H9 (cell line): ENCODE data around the gene GATAD2B. TPM values are rescaled to one million over a fixed set of nuclear protein-coding genes. Genes with fewer than 3 reads are reported as not detected.

Source experiments
- DNase-seq: peaks from one replicate; pipeline ENCODE4 v3.0.0-alpha.2; 2017
- H2AFZ ChIP-seq: one replicate; pipeline ENCODE4 v1.6.1; 2013; ENCODE audit warnings: mild to moderate bottlenecking, low read length, control low read depth, moderate library complexity
- H2AK5ac ChIP-seq: 2 replicates; pipeline ENCODE4 v1.6.1; 2013; ENCODE audit warnings: low read length, control low read depth, mixed read lengths; ENCODE audit not compliant: insufficient read length
- H2BK120ac ChIP-seq: one replicate; pipeline ENCODE4 v1.6.1; 2013; ENCODE audit warnings: low read depth, mild to moderate bottlenecking, low read length, control low read depth, inconsistent platforms; ENCODE audit not compliant: poor library complexity, severe bottlenecking
- H2BK12ac ChIP-seq: 2 replicates; pipeline ENCODE4 v1.6.1; 2013; ENCODE audit warnings: low read length, control low read depth, mixed read lengths, low read depth; ENCODE audit not compliant: insufficient read length
- H2BK15ac ChIP-seq: 2 replicates; pipeline ENCODE4 v1.6.1; 2013; ENCODE audit warnings: low read depth, low read length, control low read depth
- H2BK20ac ChIP-seq: one replicate; pipeline ENCODE4 v1.6.1; 2013; ENCODE audit warnings: low read depth, mild to moderate bottlenecking, low read length, control low read depth, inconsistent platforms; ENCODE audit not compliant: poor library complexity, severe bottlenecking
- H2BK5ac ChIP-seq: 2 replicates; pipeline ENCODE4 v1.6.1; 2013; ENCODE audit warnings: low read length, control low read depth, mixed read lengths; ENCODE audit not compliant: insufficient read length
- H3K14ac ChIP-seq: 2 replicates; pipeline ENCODE4 v1.6.1; 2013; ENCODE audit warnings: low read length, control low read depth; ENCODE audit not compliant: insufficient read depth
- H3K18ac ChIP-seq: 2 replicates; pipeline ENCODE4 v1.6.1; 2013; ENCODE audit warnings: low read depth, mild to moderate bottlenecking, mixed read lengths, low read length, control low read depth; ENCODE audit not compliant: insufficient read length
- H3K23ac ChIP-seq: 2 replicates; pipeline ENCODE4 v1.6.1; 2013; ENCODE audit warnings: low read length, control low read depth, mixed read lengths, low read depth; ENCODE audit not compliant: insufficient read length
- H3K23me2 ChIP-seq: 2 replicates; pipeline ENCODE4 v1.6.1; 2013; ENCODE audit warnings: low read depth, mild to moderate bottlenecking, mixed read lengths, low read length, control low read depth; ENCODE audit not compliant: insufficient read length, poor library complexity, severe bottlenecking
- H3K27ac ChIP-seq: 2 replicates; pipeline ENCODE4 v1.5.1; 2013; ENCODE audit warnings: low read length, control low read depth, mixed read lengths, low read depth; ENCODE audit not compliant: insufficient read length
- H3K27me3 ChIP-seq: 2 replicates; pipeline ENCODE4 v1.6.1; 2013; ENCODE audit warnings: low read length, control low read depth, inconsistent platforms; ENCODE audit not compliant: insufficient read depth
- H3K4ac ChIP-seq: 2 replicates; pipeline ENCODE4 v1.6.1; 2013; ENCODE audit warnings: low read depth, mild to moderate bottlenecking, control low read depth, inconsistent platforms, low read length, moderate library complexity
- H3K4me1 ChIP-seq: 2 replicates; pipeline ENCODE4 v1.6.1; 2013; ENCODE audit warnings: low read length, control low read depth, inconsistent platforms; ENCODE audit not compliant: insufficient read depth
- H3K4me2 ChIP-seq: 2 replicates; pipeline ENCODE4 v1.6.1; 2013; ENCODE audit warnings: low read length, control low read depth, mixed read lengths; ENCODE audit not compliant: insufficient read length, insufficient read depth
- H3K56ac ChIP-seq: 2 replicates; pipeline ENCODE4 v1.6.1; 2013; ENCODE audit warnings: low read depth, mild to moderate bottlenecking, mixed read lengths, low read length, control low read depth; ENCODE audit not compliant: insufficient read length
- H3K79me1 ChIP-seq: 2 replicates; pipeline ENCODE4 v1.6.1; 2013; ENCODE audit warnings: low read depth, mild to moderate bottlenecking, moderate library complexity, low read length, control low read depth, inconsistent platforms; ENCODE audit not compliant: insufficient read depth, poor library complexity, severe bottlenecking
- H3K79me2 ChIP-seq: 2 replicates; pipeline ENCODE4 v1.6.1; 2013; ENCODE audit warnings: low read length, control low read depth, inconsistent platforms; ENCODE audit not compliant: insufficient read depth
- H3K9ac ChIP-seq: 2 replicates; pipeline ENCODE4 v1.6.1; 2013; ENCODE audit warnings: low read length, control low read depth, mixed read lengths; ENCODE audit not compliant: insufficient read length; ENCODE audit errors: extremely low read depth
- H3K9me3 ChIP-seq: one replicate; pipeline ENCODE4 v1.6.1; 2013; ENCODE audit warnings: low read depth, low read length, inconsistent platforms; ENCODE audit not compliant: control insufficient read depth
- H3T11ph ChIP-seq: one replicate; pipeline ENCODE4 v1.6.1; 2013; ENCODE audit warnings: mild to moderate bottlenecking, low read length, control low read depth, inconsistent platforms
- H4K20me1 ChIP-seq: one replicate; pipeline ENCODE4 v1.6.1; 2013; ENCODE audit not compliant: control insufficient read depth, insufficient read length, insufficient read depth
- H4K5ac ChIP-seq: 2 replicates; pipeline ENCODE4 v1.6.1; 2013; ENCODE audit warnings: low read depth, mild to moderate bottlenecking, mixed read lengths, low read length, control low read depth; ENCODE audit not compliant: insufficient read length
- H4K8ac ChIP-seq: replicated peaks from 2 replicates; pipeline ENCODE4 v1.6.1; 2013; ENCODE audit warnings: low read length, control low read depth, mixed read lengths, low read depth; ENCODE audit not compliant: insufficient read length
- H4K91ac ChIP-seq: 2 replicates; pipeline ENCODE4 v1.6.1; 2013; ENCODE audit warnings: low read depth, mild to moderate bottlenecking, moderate library complexity, mixed read lengths, low read length, control low read depth; ENCODE audit not compliant: insufficient read length
- H3K27ac Mint-ChIP-seq, 3 experiments: 2 replicates in 2 of 3; 3 replicates in 1 of 3; pipeline ENCODE4 v1.8.0; 2020 to 2021; ENCODE audit warnings: mixed read lengths in 3 of 3, mild to moderate bottlenecking in 1 of 3, moderate library complexity in 1 of 3
- H3K27me3 Mint-ChIP-seq: 2 replicates; pipeline ENCODE4 v1.8.0; 2021; ENCODE audit warnings: low read depth, mild to moderate bottlenecking, moderate library complexity, mixed read lengths
- H3K36me3 Mint-ChIP-seq, 3 experiments: 2 replicates in 2 of 3; 3 replicates in 1 of 3; pipeline ENCODE4 v1.8.0; 2020 to 2021; ENCODE audit warnings: low read depth in 3 of 3, mixed read lengths in 3 of 3; ENCODE audit not compliant: insufficient read depth in 1 of 3
- H3K4me1 Mint-ChIP-seq, 2 experiments: 2 replicates each; pipeline ENCODE4 v1.8.0; 2020; ENCODE audit warnings: mixed read lengths in 2 of 2
- H3K4me3 Mint-ChIP-seq, 2 experiments: 2 replicates in 1 of 2; 3 replicates in 1 of 2; pipeline ENCODE4 v1.8.0; 2020 to 2021; ENCODE audit warnings: mild to moderate bottlenecking in 2 of 2, mixed read lengths in 2 of 2, moderate library complexity in 1 of 2
- H3K9me3 Mint-ChIP-seq, 2 experiments: 2 replicates in 1 of 2; 3 replicates in 1 of 2; pipeline ENCODE4 v1.8.0; 2020; ENCODE audit warnings: mild to moderate bottlenecking in 2 of 2, mixed read lengths in 2 of 2, moderate library complexity in 1 of 2
- CTCF ChIP-seq: fragments of 200-600 bp; sonication (generic); conservative IDR thresholded peaks from 3 replicates; pipeline ENCODE4 v1.8.0; 2021; ENCODE audit warnings: antibody characterized with exemption, mild to moderate bottlenecking
- WGBS: extraction: QIAGEN DNeasy Blood & Tissue Kit; methylation state at CpG from one replicate; pipeline ENCODE4 v1.1.7; 2013; ENCODE audit warnings: missing lambda C conversion rate, low lambda C conversion rate, mixed read lengths; ENCODE audit not compliant: insufficient read length; ENCODE audit errors: extremely low coverage; 5-methylcytosine and 5-hydroxymethylcytosine counted together
- total RNA-seq: library from RNA; stranded (reverse); gene quantifications from 2 replicates; pipeline ENCODE4 v1.2.1, GENCODE V29; 2021

The GATAD2B gene
- total RNA-seq, 1 experiment from 2014 or later, result 44.1 TPM

GRCh38 chr1:153805042-153805745 is 117.6 kb downstream of the GATAD2B start:
- no peak overlapping the region for H3K4me2 ChIP-seq
- no peak overlapping the region for H2BK120ac ChIP-seq
- no peak overlapping the region for H2BK15ac ChIP-seq
- no peak overlapping the region for H2AFZ ChIP-seq
- no peak overlapping the region for H2BK12ac ChIP-seq
- no peaks in the 10 kb centered on the region for H3K27me3 ChIP-seq
- no peak overlapping the region for H3K4me3 Mint-ChIP-seq
- H3K27ac Mint-ChIP-seq, result peak overlapping the region in 2 of 3 experiments; percentile 9 to 21; a peak in 2 of 7 replicates
- H3K9me3 ChIP-seq, result no peaks in the 10 kb centered on the region
- TF ChIP-seq CTCF, result no peak
- no peaks in the 10 kb centered on the region for H3K79me2 ChIP-seq
- H3K4ac ChIP-seq, result no peak overlapping the region
- no peaks in the 10 kb centered on the region for H4K20me1 ChIP-seq
- no peak overlapping the region for H4K8ac ChIP-seq
- no peak overlapping the region for H2BK5ac ChIP-seq
- peaks cover 11 to 37% (median 35%) of the 10 kb centered on the region in 3 experiments for H3K36me3 Mint-ChIP-seq
- no peak overlapping the region for H3K9ac ChIP-seq
- no CpG with 5 or more reads among the region's 5 CpGs for WGBS
- no peak overlapping the region for H3K14ac ChIP-seq
- peaks cover 9 to 11% of the 10 kb centered on the region in 2 experiments; a peak in 3 of 4 replicates for H3K4me1 Mint-ChIP-seq
- no peak overlapping the region for H4K91ac ChIP-seq
- no peaks in the 10 kb centered on the region for H3K79me1 ChIP-seq
- no peak overlapping the region for H3K23ac ChIP-seq
- no peak overlapping the region for H3K56ac ChIP-seq
- no peak overlapping the region for H3T11ph ChIP-seq
- H3K4me1 ChIP-seq, result no peaks in the 10 kb centered on the region
- no peaks in the 10 kb centered on the region for H3K9me3 Mint-ChIP-seq
- no peak overlapping the region for H3K27ac ChIP-seq
- no peak overlapping the region for H3K18ac ChIP-seq
- H3K23me2 ChIP-seq, result no peaks in the 10 kb centered on the region
- peaks cover 2% of the 10 kb centered on the region; the same call in 1 of the 2 replicates for H3K27me3 Mint-ChIP-seq
- H2BK20ac ChIP-seq, result no peak overlapping the region
- DNase-seq, result no peak
- H2AK5ac ChIP-seq, result no peak overlapping the region
- no peak overlapping the region for H4K5ac ChIP-seq
